Liver (tissue), 9 donors: ENCODE results near the gene ARL3. TPM values are rescaled to one million over a fixed set of nuclear protein-coding genes. Genes with fewer than 3 reads are reported as not detected.
A peak's percentile ranks its signal among the peaks of the same experiment; 100 is the strongest.

Source experiments
- DNase-seq: peaks from one replicate; pipeline ENCODE4 v3.0.0-alpha.2; 2017; ENCODE audit warnings: low spot score
- H3K27ac ChIP-seq, 2 donors: one replicate each; pipeline ENCODE4 v1.7.0; 2013; ENCODE audit warnings: inconsistent platforms in 2 of 2, low read length in 2 of 2, control low read depth in 1 of 2, low read depth in 1 of 2, mild to moderate bottlenecking in 1 of 2
- H3K27me3 ChIP-seq, 4 donors: one replicate each; pipeline versions ENCODE4 v1.6.1 to v1.7.0; 2013; ENCODE audit warnings: low read length in 3 of 4, inconsistent platforms in 1 of 4, mild to moderate bottlenecking in 1 of 4, moderate library complexity in 1 of 4; ENCODE audit not compliant: control insufficient read depth in 4 of 4, insufficient read depth in 4 of 4
- H3K36me3 ChIP-seq, 4 donors: one replicate each; pipeline versions ENCODE4 v1.6.1 to v1.7.0; 2013; ENCODE audit warnings: low read length in 3 of 4, mild to moderate bottlenecking in 3 of 4, low read depth in 1 of 4, moderate library complexity in 1 of 4; ENCODE audit not compliant: control insufficient read depth in 4 of 4, insufficient read depth in 3 of 4
- H3K4me1 ChIP-seq, 4 donors: one replicate each; pipeline versions ENCODE4 v1.6.1 to v1.7.0; 2013; ENCODE audit warnings: low read length in 3 of 4, mild to moderate bottlenecking in 3 of 4, moderate library complexity in 1 of 4; ENCODE audit not compliant: control insufficient read depth in 4 of 4, insufficient read depth in 4 of 4
- H3K4me3 ChIP-seq, 3 donors: one replicate each; pipeline versions ENCODE4 v1.6.1 to v1.7.0; 2013; ENCODE audit warnings: low read length in 3 of 3, control low read depth in 1 of 3, low read depth in 1 of 3, mild to moderate bottlenecking in 1 of 3
- H3K9ac ChIP-seq, 2 donors: one replicate each; pipeline ENCODE4 v1.7.0; 2013; ENCODE audit warnings: low read length in 2 of 2, mild to moderate bottlenecking in 2 of 2, moderate library complexity in 2 of 2, control low read depth in 1 of 2, low read depth in 1 of 2
- H3K9me3 ChIP-seq, 4 donors: one replicate each; pipeline versions ENCODE4 v1.6.1 to v1.7.0; 2013; ENCODE audit warnings: low read length in 3 of 4; ENCODE audit not compliant: control insufficient read depth in 4 of 4
- FOXA1 ChIP-seq: IDR thresholded peaks from 2 replicates; pipeline ENCODE4 v1.6.1; 2016; ENCODE audit warnings: antibody characterized with exemption
- FOXA2 ChIP-seq: IDR thresholded peaks from 2 replicates; pipeline ENCODE4 v1.6.1; 2016; ENCODE audit warnings: antibody characterized with exemption
- GABPA ChIP-seq, 2 donors: IDR thresholded peaks in 1 of 2; conservative IDR thresholded peaks in 1 of 2; 2 replicates each; pipeline ENCODE4 v1.6.1; 2016; ENCODE audit warnings: antibody characterized with exemption in 2 of 2, mild to moderate bottlenecking in 1 of 2, moderate library complexity in 1 of 2
- HNF4A ChIP-seq, 2 donors: conservative IDR thresholded peaks; 2 replicates each; pipeline ENCODE4 v1.6.1; 2016; ENCODE audit warnings: antibody characterized with exemption in 2 of 2, mild to moderate bottlenecking in 2 of 2
- JUND ChIP-seq, 2 donors: IDR thresholded peaks; 2 replicates each; pipeline ENCODE4 v1.6.1; 2016; ENCODE audit warnings: antibody characterized with exemption in 2 of 2
- NR2F2 ChIP-seq: IDR thresholded peaks from 2 replicates; pipeline ENCODE4 v1.6.1; 2016; ENCODE audit warnings: antibody characterized with exemption
- RAD21 ChIP-seq, 2 donors: IDR thresholded peaks; 2 replicates each; pipeline ENCODE4 v1.6.1; 2016; ENCODE audit warnings: antibody characterized with exemption in 2 of 2, mild to moderate bottlenecking in 2 of 2
- RXRA ChIP-seq, 2 donors: IDR thresholded peaks; 2 replicates each; pipeline ENCODE4 v1.6.1; 2017 to 2018; ENCODE audit warnings: antibody characterized with exemption in 2 of 2, mild to moderate bottlenecking in 1 of 2
- SP1 ChIP-seq: IDR thresholded peaks from 2 replicates; pipeline ENCODE4 v1.6.1; 2018; ENCODE audit warnings: antibody characterized with exemption, mild to moderate bottlenecking
- TAF1 ChIP-seq: conservative IDR thresholded peaks from 2 replicates; pipeline ENCODE4 v1.6.1; 2016; ENCODE audit warnings: antibody characterized with exemption, mild to moderate bottlenecking
- YY1 ChIP-seq: IDR thresholded peaks from 2 replicates; pipeline ENCODE4 v1.6.1; 2016; ENCODE audit warnings: antibody characterized with exemption, mild to moderate bottlenecking
- WGBS: extraction: QIAGEN DNeasy Blood & Tissue Kit; methylation state at CpG from one replicate; pipeline ENCODE4 v1.1.7; 2013; 5-methylcytosine and 5-hydroxymethylcytosine counted together
- polyA plus RNA-seq, 2 donors: library from polyadenylated mRNA; stranded (reverse) in 1 of 2; unstranded in 1 of 2; fragments of 200-250 nt in 1 of 2; fragments of >200 nt in 1 of 2; fragmentation: Nextera tagmentation in 1 of 2; extraction: Ambion mirVana in 1 of 2; gene quantifications; one replicate each; pipeline versions ENCODE4 v1.2.1 to v1.2.3, GENCODE V29; 2013 to 2015
- total RNA-seq, 2 donors: library from RNA; depleted of rRNA; stranded (reverse); fragments of >200 nt; gene quantifications; one replicate each; pipeline ENCODE4 v1.2.3, GENCODE V29; 2014
- TF ChIP-seq, protein P1 (sequence below): IDR thresholded peaks from 2 replicates; pipeline ENCODE4 v1.6.1; 2016; ENCODE audit warnings: antibody characterized with exemption, mild to moderate bottlenecking
- TF ChIP-seq, protein P2 (sequence below): fragments of 150-350 bp; IDR thresholded peaks from 2 replicates; pipeline ENCODE4 v1.5.1; 2017; ENCODE audit warnings: improper control_type of control experiment, low read depth, low read length; ENCODE audit not compliant: missing input control
- donor health status: healthy.
- donor health status: healthy.
- donor health status: healthy.
- donor health status: healthy.
- donor health status: healthy.

ARL3 gene
- total and polyA plus RNA-seq, 4 donors, result 1.0 to 2.5 (median 2.3) TPM

- TF ChIP-seq TAF1 (no peak), GABPA (IDR thresholded peaks at IDR 0.05 in 1 of 2, conservative IDR thresholded peaks at IDR 0.05 in 1 of 2) (no peak), SP1 (no peak), JUND (IDR thresholded peaks at IDR 0.05) (no peak), FOXA1 (no peak), NR2F2 (no peak), FOXA2 (no peak), RAD21 (IDR thresholded peaks at IDR 0.05) (no peak), HNF4A (conservative IDR thresholded peaks at IDR 0.05) (no peak), YY1 (no peak)
- TF ChIP-seq, protein P1, sequence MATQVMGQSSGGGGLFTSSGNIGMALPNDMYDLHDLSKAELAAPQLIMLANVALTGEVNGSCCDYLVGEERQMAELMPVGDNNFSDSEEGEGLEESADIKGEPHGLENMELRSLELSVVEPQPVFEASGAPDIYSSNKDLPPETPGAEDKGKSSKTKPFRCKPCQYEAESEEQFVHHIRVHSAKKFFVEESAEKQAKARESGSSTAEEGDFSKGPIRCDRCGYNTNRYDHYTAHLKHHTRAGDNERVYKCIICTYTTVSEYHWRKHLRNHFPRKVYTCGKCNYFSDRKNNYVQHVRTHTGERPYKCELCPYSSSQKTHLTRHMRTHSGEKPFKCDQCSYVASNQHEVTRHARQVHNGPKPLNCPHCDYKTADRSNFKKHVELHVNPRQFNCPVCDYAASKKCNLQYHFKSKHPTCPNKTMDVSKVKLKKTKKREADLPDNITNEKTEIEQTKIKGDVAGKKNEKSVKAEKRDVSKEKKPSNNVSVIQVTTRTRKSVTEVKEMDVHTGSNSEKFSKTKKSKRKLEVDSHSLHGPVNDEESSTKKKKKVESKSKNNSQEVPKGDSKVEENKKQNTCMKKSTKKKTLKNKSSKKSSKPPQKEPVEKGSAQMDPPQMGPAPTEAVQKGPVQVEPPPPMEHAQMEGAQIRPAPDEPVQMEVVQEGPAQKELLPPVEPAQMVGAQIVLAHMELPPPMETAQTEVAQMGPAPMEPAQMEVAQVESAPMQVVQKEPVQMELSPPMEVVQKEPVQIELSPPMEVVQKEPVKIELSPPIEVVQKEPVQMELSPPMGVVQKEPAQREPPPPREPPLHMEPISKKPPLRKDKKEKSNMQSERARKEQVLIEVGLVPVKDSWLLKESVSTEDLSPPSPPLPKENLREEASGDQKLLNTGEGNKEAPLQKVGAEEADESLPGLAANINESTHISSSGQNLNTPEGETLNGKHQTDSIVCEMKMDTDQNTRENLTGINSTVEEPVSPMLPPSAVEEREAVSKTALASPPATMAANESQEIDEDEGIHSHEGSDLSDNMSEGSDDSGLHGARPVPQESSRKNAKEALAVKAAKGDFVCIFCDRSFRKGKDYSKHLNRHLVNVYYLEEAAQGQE, result no peak
- TF ChIP-seq, protein P2, sequence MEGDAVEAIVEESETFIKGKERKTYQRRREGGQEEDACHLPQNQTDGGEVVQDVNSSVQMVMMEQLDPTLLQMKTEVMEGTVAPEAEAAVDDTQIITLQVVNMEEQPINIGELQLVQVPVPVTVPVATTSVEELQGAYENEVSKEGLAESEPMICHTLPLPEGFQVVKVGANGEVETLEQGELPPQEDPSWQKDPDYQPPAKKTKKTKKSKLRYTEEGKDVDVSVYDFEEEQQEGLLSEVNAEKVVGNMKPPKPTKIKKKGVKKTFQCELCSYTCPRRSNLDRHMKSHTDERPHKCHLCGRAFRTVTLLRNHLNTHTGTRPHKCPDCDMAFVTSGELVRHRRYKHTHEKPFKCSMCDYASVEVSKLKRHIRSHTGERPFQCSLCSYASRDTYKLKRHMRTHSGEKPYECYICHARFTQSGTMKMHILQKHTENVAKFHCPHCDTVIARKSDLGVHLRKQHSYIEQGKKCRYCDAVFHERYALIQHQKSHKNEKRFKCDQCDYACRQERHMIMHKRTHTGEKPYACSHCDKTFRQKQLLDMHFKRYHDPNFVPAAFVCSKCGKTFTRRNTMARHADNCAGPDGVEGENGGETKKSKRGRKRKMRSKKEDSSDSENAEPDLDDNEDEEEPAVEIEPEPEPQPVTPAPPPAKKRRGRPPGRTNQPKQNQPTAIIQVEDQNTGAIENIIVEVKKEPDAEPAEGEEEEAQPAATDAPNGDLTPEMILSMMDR, result no peak
- Histone ChIP-seq H3K9ac (no peak overlapping the region), H3K4me1 (peaks cover 0 to 9% (median 2%) of the 10 kb centered on the region in 4 donors), H3K4me3 (no peak overlapping the region), H3K27me3 (no peaks in the 10 kb centered on the region), H3K9me3 (no peaks in the 10 kb centered on the region), H3K36me3 (no peaks in the 10 kb centered on the region), H3K27ac (no peak overlapping the region)
- no peak for DNase-seq
- 91% methylated on average over 9 of the region's 9 CpGs for WGBS
Observed at GRCh38 chr10:102670065-102670670, 44.0 kb downstream of the ARL3 start.

GRCh38 chr10:102669206-102670064, 44.8 kb downstream of the ARL3 start:
- Histone ChIP-seq H3K36me3 (no peaks in the 10 kb centered on the region), H3K27ac (no peak overlapping the region), H3K9me3 (no peaks in the 10 kb centered on the region), H3K9ac (no peak overlapping the region), H3K4me1 (peaks cover 0 to 4% (median under 1%) of the 10 kb centered on the region in 4 donors), H3K4me3 (no peak overlapping the region), H3K27me3 (no peaks in the 10 kb centered on the region)
- peak in 1 of 2 donors; percentile 38 for TF ChIP-seq RAD21 (IDR thresholded peaks at IDR 0.05)
- TF ChIP-seq RXRA (IDR thresholded peaks at IDR 0.05), result no peak
- DNase-seq, result no peak
- 84% methylated on average over 7 of the region's 7 CpGs for WGBS
